NOMO-1 treated with dmso at 0.1 percent for 144 hours (cell line): ENCODE data around the gene KLC1.

Experiments
- DNase-seq: peaks from one replicate; lab custom pipeline; 2025; ENCODE audit not compliant: unreplicated experiment; lab: John Stamatoyannopoulos, UW

Gene KLC1

DNA sequence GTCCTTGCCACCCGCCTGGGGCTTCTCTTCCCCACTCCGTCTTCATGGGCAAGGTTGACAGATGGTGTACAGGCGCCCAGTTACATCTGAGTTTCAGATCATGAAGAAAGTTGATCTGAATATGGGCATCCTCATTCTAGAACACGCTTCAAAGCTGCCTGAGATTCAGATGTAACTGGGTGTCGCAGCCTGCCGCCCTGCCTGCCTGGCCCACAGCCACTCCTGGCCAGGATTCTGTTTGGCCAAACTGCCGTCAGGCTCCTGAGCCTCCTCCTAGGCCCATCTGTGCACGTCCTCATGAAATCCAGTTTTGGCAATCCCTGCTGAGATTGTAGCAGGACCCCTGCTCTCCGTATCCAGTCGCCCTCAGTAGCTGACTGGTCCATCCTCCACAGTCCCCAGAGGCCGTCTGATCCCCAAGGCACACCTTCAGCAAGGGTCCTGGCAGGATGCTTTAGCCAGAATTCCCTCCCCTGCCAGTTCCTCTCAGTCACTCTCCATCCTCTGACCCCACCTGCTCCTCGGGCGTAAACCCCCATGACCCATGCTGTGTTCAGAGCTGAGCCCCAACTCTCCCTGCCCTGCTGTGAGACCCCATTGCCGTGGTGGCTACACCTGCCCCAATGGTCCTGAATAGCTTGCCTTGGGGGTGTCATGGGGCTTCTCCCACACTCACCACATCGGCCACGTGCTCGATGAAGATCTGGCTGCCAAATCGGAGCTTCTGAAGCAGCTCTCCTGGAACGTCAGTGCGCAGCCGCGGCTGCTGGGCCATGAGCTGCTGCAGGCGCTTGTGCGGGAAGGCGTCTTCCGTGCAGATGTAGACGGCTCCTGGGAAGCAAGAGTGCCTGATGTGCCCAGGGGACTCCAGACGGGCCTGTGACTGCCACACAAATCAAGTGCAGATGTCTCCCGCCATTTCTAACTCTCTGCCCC lies 73.8 kb downstream of the KLC1 start:
- no peak for DNase-seq

- DNase-seq: no peak
Measured at GRCh38 chr14:103703433-103704385, 74.7 kb downstream of the KLC1 start.

GRCh38 chr14:103704708-103705107 lies 75.7 kb downstream of the KLC1 start:
- no peak for DNase-seq

DNA sequence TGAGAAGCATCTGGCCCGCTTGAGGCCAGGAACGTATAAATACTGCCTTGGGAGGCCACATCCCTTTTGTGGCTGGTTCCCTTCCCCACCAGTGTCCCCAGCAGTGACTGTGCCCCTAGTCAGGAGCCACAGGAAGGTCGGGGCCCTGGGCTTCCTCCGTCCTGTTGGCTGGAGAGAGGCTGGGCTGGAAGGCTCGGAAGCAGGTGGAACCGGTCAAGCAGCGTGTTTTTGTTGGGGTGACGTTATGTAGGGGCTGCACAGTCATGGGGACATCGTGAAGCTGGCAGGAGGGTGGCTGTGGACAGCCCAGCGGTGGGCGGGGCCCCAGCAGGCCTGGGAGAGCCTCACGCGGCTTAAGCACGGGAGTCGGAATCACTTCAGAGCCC lies 76.1 kb downstream of the KLC1 start:
- DNase-seq: no peak

DNA sequence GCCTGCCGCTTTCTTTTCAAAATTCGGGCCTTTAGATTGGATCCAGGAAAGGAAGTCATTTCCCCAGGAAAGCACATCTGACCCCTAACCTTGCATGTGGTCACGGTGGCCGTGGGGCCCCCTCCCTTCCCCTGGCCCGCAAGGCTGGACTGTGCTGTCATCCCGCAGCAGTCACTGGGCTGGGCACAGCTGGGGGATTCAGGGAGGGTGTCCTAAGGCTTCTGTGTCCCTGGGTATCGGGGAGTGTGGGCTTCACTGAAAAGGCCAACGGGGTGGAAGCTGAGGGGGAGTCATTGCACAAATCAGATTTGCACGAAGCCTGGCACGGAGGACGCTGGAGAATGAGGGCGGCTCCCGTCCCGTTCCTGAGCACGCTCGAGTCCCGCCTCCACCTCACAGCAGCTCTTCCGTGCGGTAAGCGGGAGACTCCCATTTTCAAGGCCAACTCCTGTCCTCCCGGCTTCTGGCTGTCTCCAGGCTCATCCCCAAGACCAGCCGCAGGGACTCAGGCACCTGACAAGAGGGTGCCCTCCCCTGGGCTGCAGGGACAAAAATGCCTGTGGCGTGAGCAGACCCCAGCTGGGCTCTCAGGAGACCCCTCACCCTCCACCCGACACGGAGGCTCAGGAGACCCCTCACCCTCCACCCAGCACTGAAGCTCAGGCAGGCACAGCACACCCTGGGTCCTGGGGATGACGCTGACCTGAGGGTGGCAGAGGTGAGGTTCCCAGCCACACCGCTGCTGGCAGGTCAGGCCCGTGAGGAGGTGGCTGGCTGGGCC lies 76.7 kb downstream of the KLC1 start:
- no peak for DNase-seq

DNA sequence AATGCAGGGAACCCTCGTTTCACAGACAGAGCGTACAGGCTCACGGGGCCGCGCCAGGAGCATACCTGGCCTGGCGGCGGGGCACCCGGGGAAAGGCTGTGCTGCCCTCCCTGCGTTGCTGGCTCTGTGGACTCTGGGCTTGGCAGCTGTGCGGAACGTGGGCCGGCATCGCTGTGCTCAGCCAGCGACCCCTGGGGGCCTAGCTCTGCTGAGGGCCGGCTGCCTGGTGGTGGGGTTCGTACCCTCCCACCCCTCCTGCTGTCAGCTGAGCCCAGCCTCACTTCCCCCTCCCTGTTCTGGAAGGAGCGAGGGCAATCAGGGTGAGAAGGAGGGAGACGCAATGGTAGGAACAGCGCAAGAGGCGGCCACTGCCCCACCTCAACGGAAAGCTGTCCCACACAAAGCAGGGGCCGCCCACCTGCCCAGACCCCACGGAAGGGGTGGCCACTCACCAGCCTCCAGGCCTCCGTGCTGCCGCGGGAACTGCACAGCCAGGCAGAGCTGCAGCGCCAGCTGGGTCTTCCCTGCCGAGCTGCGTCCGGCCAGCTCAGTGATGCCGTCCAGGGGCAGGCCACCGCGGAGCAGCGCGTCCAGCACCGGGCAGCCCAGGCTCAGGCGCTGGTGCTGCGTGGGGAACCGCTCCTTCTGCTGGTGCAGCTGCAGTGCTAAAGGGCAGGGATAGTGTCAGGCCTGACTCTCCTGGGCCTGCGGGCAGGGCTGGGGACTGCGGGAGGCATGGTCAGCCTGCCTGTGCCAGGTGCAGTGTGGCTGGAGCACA lies 77.7 kb downstream of the KLC1 start:
- no peak for DNase-seq

GRCh38 chr14:103707329-103708263 lies 78.6 kb downstream of the KLC1 start:
- no peak for DNase-seq

DNA sequence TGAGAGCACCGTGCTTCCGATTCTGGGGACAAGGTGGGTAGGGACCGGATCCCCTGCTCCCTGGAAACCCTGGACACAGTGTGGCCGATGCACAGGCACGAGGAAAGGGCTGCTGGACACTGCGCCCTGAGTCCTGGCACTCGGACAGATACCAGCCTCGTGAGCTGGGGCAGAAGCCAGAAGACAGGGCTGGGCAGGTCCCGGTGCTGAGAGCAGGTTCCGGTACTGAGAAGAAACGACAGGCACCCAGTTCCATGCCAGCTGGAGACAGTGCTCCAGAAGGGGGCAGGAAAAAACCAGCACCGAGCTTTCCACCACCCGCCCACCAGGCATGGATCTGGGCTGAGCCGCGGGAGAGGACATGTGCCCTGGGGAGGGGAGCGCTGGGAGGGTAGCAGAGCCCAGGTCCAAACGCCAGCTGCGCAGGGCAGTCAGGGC lies 79.8 kb downstream of the KLC1 start:
- no peak for DNase-seq

DNA sequence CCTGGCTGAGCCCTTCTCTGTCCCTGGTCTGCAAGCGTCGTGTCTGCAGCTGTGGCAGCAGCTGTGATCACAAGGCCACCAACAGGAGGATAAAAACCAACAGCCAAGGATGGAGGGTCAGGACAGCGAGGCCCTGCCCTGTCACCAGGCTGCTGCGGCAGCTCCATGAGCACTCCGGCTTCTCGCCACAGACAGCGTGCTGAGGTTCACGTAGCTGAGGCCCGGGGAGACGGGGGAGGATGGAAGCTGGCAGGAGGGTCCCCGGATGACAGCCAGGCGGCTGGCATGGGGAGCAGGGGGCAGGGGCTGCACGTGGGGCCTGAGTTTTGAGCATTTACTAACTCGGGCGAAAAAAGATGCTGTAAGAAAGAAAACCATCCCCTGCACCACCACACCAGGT lies 80.8 kb downstream of the KLC1 start:
- DNase-seq: no peak

DNA sequence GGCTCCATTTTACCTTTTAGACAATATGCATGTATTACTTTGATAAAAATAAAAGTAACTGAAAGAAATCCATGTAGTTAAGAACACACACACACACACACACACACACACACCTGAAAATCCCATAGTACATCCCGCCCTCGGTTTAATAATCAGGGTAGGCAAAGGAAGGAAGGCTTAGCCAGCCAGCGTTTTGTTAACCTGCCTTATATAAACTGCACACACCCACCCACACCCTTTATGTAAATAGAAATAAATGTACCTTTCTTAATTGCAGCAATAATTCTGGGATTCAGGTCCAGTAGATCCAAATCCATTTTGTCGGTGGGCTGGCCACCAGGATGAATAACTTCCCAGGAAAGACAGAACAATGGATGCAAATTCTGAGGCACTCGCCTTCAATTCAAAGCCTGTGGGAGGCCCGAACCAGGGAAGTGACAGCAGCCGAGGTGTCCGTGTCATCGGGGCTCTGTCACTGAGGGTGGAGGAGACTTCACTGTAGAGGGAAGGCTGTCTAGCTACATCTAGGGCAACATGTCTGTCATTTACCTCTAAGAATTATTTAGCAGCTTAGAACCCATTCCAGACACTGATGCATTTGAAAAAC lies 81.9 kb downstream of the KLC1 start:
- DNase-seq: no peak

GRCh38 chr14:103711516-103712431 lies 82.8 kb downstream of the KLC1 start:
- DNase-seq: no peak

GRCh38 chr14:103712633-103713247 lies 83.7 kb downstream of the KLC1 start:
- DNase-seq: no peak

DNA sequence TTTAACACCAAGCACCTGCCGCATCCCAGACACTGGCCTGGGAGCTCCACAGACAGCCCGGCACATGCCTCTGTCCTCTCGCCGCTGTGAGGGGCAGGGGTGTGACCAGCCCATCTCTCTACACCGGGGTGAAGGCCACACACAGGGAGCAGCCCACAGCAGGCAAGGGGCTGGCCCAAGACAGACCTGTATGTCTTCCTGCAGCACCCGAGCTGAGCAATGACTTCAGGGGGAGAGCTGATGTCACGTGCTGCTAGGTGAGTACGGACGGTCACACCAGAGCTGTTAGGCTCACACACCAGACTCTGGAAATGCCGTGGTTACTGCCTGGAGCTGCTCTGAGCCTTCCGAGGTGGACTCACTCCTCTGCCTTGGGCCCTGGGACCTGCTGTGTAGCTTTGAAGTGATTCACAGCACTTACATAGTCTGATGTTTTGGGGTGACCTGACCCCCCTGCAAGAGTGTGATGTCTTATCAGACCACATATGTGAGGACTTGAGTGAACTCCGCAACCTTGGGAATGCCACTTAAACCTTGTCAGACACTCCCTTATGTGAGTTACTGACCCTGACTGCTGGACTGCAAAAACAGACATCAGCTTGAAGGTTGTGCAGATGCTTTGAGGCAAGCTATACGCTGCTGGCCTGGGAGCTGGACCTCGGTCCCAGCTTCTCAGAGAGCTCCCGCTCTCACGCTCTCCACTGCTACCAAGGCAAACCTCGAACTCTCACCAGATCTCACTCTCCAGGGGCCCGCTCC lies 84.5 kb downstream of the KLC1 start:
- no peak for DNase-seq

- DNase-seq: no peak
Measured at GRCh38 chr14:103714063-103714724, 85.2 kb downstream of the KLC1 start.

GRCh38 chr14:103715052-103716000 lies 86.3 kb downstream of the KLC1 start, which contains the start of the genes XRCC3 and ZFYVE21:
Gene XRCC3, minus strand, starts transcription at chr14:103715451. Its CDS starts 4,364 bp downstream, at chr14:103711087.
Gene ZFYVE21, plus strand, starts transcription at chr14:103715810. Its CDS starts 32 bp downstream, at chr14:103715842.
- peak; percentile 99 for DNase-seq
